SK-N-SH (cell line): ENCODE measurements around the gene FRAS1. TPM values are rescaled to one million over a fixed set of nuclear protein-coding genes. Genes with fewer than 3 reads are reported as not detected.

ENCODE experiments used
- CTCF ChIA-PET: fragments of 300-600, 350-600 bp; formaldehyde crosslinking; extraction: SDS; loops from one replicate; lab custom pipeline; 2021; lab: Yijun Ruan, JAX
- POLR2A ChIA-PET: fragments of 350-600 bp; sonication (Branson Sonifier 250); formaldehyde crosslinking; extraction: SDS; loops from one replicate; lab custom pipeline; 2020; ENCODE audit warnings: antibody characterized with exemption, inconsistent platforms; lab: Yijun Ruan, JAX
- DNase-seq: peaks from one replicate; pipeline ENCODE4 v3.0.0; 2012
- H2AFZ ChIP-seq: fragments of 200-600 bp; sonication (generic); 2 replicates; pipeline ENCODE4 v1.8.1; 2016; ENCODE audit warnings: antibody characterized with exemption, mild to moderate bottlenecking, low read depth
- H3F3A ChIP-seq: fragments of 200-600 bp; sonication (generic); replicated peaks from 2 replicates; pipeline ENCODE3; 2016; ENCODE audit warnings: antibody characterized with exemption, mild to moderate bottlenecking; ENCODE audit not compliant: insufficient read depth
- H3K27ac ChIP-seq, 2 experiments: fragments of 200-500 bp in 1 of 2; fragments of 200-600 bp in 1 of 2; sonication (Bioruptor generic) in 1 of 2; sonication (generic), shearing (Covaris generic) in 1 of 2; 2 replicates each; pipeline versions ENCODE4 v1.5.1 to v1.6.1; 2014 to 2016; ENCODE audit warnings: low read depth in 2 of 2, inconsistent platforms in 1 of 2, low read length in 1 of 2, mild to moderate bottlenecking in 1 of 2, mixed read lengths in 1 of 2
- H3K27me3 ChIP-seq: fragments of 200-600 bp; sonication (generic), shearing (Covaris generic); 2 replicates; pipeline ENCODE4 v1.6.1; 2016; ENCODE audit warnings: mixed run types; ENCODE audit not compliant: insufficient read depth
- H3K36me3 ChIP-seq, 2 experiments: fragments of 200-500 bp in 1 of 2; fragments of 200-600 bp in 1 of 2; sonication (Bioruptor generic) in 1 of 2; sonication (generic) in 1 of 2; replicated peaks in 1 of 2; 2 replicates each; pipeline versions ENCODE3 to v1.5.1; 2014 to 2016; ENCODE audit warnings: low read length in 1 of 2, mild to moderate bottlenecking in 1 of 2; ENCODE audit not compliant: insufficient read depth in 2 of 2, control insufficient read depth in 1 of 2
- H3K4me1 ChIP-seq, 2 experiments: fragments of 200-500 bp in 1 of 2; fragments of 200-600 bp in 1 of 2; sonication (Bioruptor generic) in 1 of 2; sonication (generic), shearing (Covaris generic) in 1 of 2; 2 replicates each; pipeline versions ENCODE4 v1.5.1 to v1.6.1; 2014 to 2016; ENCODE audit warnings: low read depth in 1 of 2, low read length in 1 of 2, mixed run types in 1 of 2; ENCODE audit not compliant: insufficient read depth in 2 of 2, control insufficient read depth in 1 of 2
- H3K4me2 ChIP-seq: fragments of 200-600 bp; sonication (generic), shearing (Covaris generic); 2 replicates; pipeline ENCODE4 v1.6.1; 2017; ENCODE audit warnings: mixed run types
- H3K4me3 ChIP-seq, 2 experiments: fragments of 200-500 bp in 1 of 2; fragments of 200-600 bp in 1 of 2; sonication (Bioruptor generic) in 1 of 2; sonication (generic), shearing (Covaris generic) in 1 of 2; 2 replicates each; pipeline versions ENCODE4 v1.5.1 to v1.8.1; 2014 to 2016; ENCODE audit warnings: low read depth in 2 of 2, inconsistent platforms in 1 of 2, low read length in 1 of 2, mild to moderate bottlenecking in 1 of 2, mixed read lengths in 1 of 2, moderate library complexity in 1 of 2
- H3K79me2 ChIP-seq: fragments of 200-600 bp; sonication (generic); 2 replicates; pipeline ENCODE4 v1.8.1; 2017; ENCODE audit warnings: mild to moderate bottlenecking; ENCODE audit not compliant: insufficient read depth
- H3K9ac ChIP-seq: fragments of 200-600 bp; sonication (generic); 2 replicates; pipeline ENCODE4 v1.6.1; 2017; ENCODE audit warnings: mixed run types
- H3K9me2 ChIP-seq: fragments of 200-600 bp; sonication (generic); 2 replicates; pipeline ENCODE4 v1.6.1; 2017; ENCODE audit warnings: mixed run types
- H3K9me3 ChIP-seq: fragments of 200-600 bp; sonication (generic); 2 replicates; pipeline ENCODE4 v1.6.1; 2017; ENCODE audit warnings: mixed run types, mild to moderate bottlenecking, moderate library complexity
- H4K20me1 ChIP-seq: fragments of 200-600 bp; sonication (generic); 2 replicates; pipeline ENCODE4 v1.6.1; 2017; ENCODE audit warnings: mild to moderate bottlenecking, mixed run types; ENCODE audit not compliant: insufficient read depth
- CHD2 ChIP-seq: fragments of 150-350 bp; IDR thresholded peaks from 2 replicates; pipeline ENCODE4 v1.6.1; 2018; ENCODE audit warnings: low read length; ENCODE audit not compliant: partially characterized antibody
- ELF1 ChIP-seq: IDR thresholded peaks from 2 replicates; pipeline ENCODE4 v1.4.0; 2012
- EP300 ChIP-seq, 2 experiments: IDR thresholded peaks; 2 replicates each; pipeline versions ENCODE4 v1.4.0 to v1.6.1; 2012; ENCODE audit warnings: borderline replicate concordance in 1 of 2, low read depth in 1 of 2, low read length in 1 of 2
- EZH2phosphoT487 ChIP-seq: fragments of 200-600 bp; sonication (generic); IDR thresholded peaks from 2 replicates; pipeline ENCODE4 v1.6.1; 2017; ENCODE audit warnings: low read depth, mixed run types, mild to moderate bottlenecking, antibody characterized with exemption, moderate library complexity, borderline replicate concordance
- FOXJ3 ChIP-seq: sonication (generic); formaldehyde crosslinking; IDR thresholded peaks from 2 replicates; pipeline ENCODE4 v1.5.1; 2020; ENCODE audit warnings: mild to moderate bottlenecking, missing genetic modification reagents
- GABPA ChIP-seq: IDR thresholded peaks from 2 replicates; pipeline ENCODE4 v1.4.0; 2012; ENCODE audit warnings: low read depth, mild to moderate bottlenecking
- GATA2 ChIP-seq: sonication (generic); formaldehyde crosslinking; IDR thresholded peaks from 2 replicates; pipeline ENCODE4 v1.5.0; 2020; ENCODE audit warnings: mild to moderate bottlenecking, missing genetic modification reagents
- JUND ChIP-seq: IDR thresholded peaks from 2 replicates; pipeline ENCODE4 v1.4.0; 2012
- MXI1 ChIP-seq: IDR thresholded peaks from 2 replicates; pipeline ENCODE4 v1.6.1; 2012; ENCODE audit warnings: mild to moderate bottlenecking, low read depth, low read length, improper control_type of control experiment
- PBX3 ChIP-seq: IDR thresholded peaks from 2 replicates; pipeline ENCODE4; 2012
- POLR2AphosphoS5 ChIP-seq: IDR thresholded peaks from 2 replicates; pipeline ENCODE4 v1.6.1; 2012; ENCODE audit warnings: low read depth, low read length
- RAD21 ChIP-seq: IDR thresholded peaks from 2 replicates; pipeline ENCODE4 v1.6.1; 2012; ENCODE audit warnings: mild to moderate bottlenecking, low read length
- SIN3A ChIP-seq: IDR thresholded peaks from 2 replicates; pipeline ENCODE4 v1.6.1; 2012; ENCODE audit warnings: low read depth, mild to moderate bottlenecking, low read length, moderate library complexity, borderline replicate concordance
- SMC3 ChIP-seq: IDR thresholded peaks from 2 replicates; pipeline ENCODE4 v1.6.1; 2012; ENCODE audit warnings: low read depth, low read length, improper control_type of control experiment
- TCF12 ChIP-seq: IDR thresholded peaks from 2 replicates; pipeline ENCODE4 v1.4.0; 2012
- YY1 ChIP-seq: IDR thresholded peaks from 2 replicates; pipeline ENCODE4 v1.4.0; 2012; ENCODE audit warnings: low read depth, mild to moderate bottlenecking
- ZBTB33 ChIP-seq: IDR thresholded peaks from 2 replicates; pipeline ENCODE4 v1.4.0; 2012; ENCODE audit warnings: low read depth, borderline replicate concordance
- polyA plus RNA-seq, 3 experiments: library from polyadenylated mRNA; depleted of rRNA; stranded (reverse); fragments of >200 nt; gene quantifications; 2 replicates each; pipeline ENCODE4 v1.2.3, GENCODE V29; 2012
- TF ChIP-seq, protein P1 (sequence below): IDR thresholded peaks from 2 replicates; pipeline ENCODE4 v1.6.1; 2012; ENCODE audit warnings: mild to moderate bottlenecking, low read depth, low read length, moderate library complexity
- TF ChIP-seq, protein P2 (sequence below): IDR thresholded peaks from 2 replicates; pipeline ENCODE4 v1.4.0; 2012; ENCODE audit warnings: low read depth, borderline replicate concordance
- TF ChIP-seq, protein P3 (sequence below): fragments of 150-350 bp; IDR thresholded peaks from 2 replicates; pipeline ENCODE4 v1.6.1; 2017; ENCODE audit warnings: antibody characterized with exemption, low read length, low read depth, borderline replicate concordance

The FRAS1 gene
- polyA plus RNA-seq, 1 of the 3 experiments (the other 2 are of a cell fraction): 8.3 TPM

DNA sequence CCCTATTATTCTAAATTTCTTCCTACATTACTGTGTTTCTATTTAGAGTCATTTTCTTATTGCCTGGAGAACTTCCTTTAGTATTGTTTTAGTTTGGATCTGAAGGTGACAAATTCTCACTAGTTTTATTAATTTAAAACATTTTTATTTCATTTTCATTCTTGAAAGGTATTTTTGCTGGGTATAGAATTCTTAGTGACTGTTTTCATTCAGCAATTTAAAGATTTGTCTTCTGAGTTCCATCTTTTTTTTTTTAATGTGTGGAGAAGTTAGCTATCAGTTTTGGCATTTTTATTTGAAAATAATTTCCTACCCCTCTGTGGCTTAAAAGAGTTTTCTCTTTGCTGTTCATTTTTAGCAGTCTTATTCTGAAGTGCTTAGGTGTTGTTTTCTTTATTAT lies 169.2 kb downstream of the FRAS1 start:
- peaks cover 0 to 2% of the 10 kb centered on the region in 2 experiments; a peak in 1 of 4 replicates for H3K4me1 ChIP-seq
- CTCF ChIA-PET: no interaction called here
- no peak for TF ChIP-seq CHD2
- no peak for TF ChIP-seq RAD21
- no peak for TF ChIP-seq GABPA
- no peak for TF ChIP-seq EP300 (IDR thresholded peaks at IDR 0.05; ENCODE audit: borderline replicate concordance in 1 of 2, low read depth in 1 of 2, low read length in 1 of 2)
- no peak for TF ChIP-seq SIN3A
- TF ChIP-seq, protein P1, sequence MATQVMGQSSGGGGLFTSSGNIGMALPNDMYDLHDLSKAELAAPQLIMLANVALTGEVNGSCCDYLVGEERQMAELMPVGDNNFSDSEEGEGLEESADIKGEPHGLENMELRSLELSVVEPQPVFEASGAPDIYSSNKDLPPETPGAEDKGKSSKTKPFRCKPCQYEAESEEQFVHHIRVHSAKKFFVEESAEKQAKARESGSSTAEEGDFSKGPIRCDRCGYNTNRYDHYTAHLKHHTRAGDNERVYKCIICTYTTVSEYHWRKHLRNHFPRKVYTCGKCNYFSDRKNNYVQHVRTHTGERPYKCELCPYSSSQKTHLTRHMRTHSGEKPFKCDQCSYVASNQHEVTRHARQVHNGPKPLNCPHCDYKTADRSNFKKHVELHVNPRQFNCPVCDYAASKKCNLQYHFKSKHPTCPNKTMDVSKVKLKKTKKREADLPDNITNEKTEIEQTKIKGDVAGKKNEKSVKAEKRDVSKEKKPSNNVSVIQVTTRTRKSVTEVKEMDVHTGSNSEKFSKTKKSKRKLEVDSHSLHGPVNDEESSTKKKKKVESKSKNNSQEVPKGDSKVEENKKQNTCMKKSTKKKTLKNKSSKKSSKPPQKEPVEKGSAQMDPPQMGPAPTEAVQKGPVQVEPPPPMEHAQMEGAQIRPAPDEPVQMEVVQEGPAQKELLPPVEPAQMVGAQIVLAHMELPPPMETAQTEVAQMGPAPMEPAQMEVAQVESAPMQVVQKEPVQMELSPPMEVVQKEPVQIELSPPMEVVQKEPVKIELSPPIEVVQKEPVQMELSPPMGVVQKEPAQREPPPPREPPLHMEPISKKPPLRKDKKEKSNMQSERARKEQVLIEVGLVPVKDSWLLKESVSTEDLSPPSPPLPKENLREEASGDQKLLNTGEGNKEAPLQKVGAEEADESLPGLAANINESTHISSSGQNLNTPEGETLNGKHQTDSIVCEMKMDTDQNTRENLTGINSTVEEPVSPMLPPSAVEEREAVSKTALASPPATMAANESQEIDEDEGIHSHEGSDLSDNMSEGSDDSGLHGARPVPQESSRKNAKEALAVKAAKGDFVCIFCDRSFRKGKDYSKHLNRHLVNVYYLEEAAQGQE: no peak
- TF ChIP-seq TCF12: no peak
- no peak for TF ChIP-seq GATA2 (CRISPR knock-in tag)
- TF ChIP-seq, protein P2, sequence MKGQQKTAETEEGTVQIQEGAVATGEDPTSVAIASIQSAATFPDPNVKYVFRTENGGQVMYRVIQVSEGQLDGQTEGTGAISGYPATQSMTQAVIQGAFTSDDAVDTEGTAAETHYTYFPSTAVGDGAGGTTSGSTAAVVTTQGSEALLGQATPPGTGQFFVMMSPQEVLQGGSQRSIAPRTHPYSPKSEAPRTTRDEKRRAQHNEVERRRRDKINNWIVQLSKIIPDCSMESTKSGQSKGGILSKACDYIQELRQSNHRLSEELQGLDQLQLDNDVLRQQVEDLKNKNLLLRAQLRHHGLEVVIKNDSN: no peak
- no peak for TF ChIP-seq EZH2phosphoT487
- no peak for TF ChIP-seq PBX3
- TF ChIP-seq ELF1: no peak
- TF ChIP-seq FOXJ3 (CRISPR knock-in tag): no peak
- TF ChIP-seq ZBTB33: no peak
- TF ChIP-seq JUND: no peak
- no peak for TF ChIP-seq YY1
- TF ChIP-seq, protein P3, sequence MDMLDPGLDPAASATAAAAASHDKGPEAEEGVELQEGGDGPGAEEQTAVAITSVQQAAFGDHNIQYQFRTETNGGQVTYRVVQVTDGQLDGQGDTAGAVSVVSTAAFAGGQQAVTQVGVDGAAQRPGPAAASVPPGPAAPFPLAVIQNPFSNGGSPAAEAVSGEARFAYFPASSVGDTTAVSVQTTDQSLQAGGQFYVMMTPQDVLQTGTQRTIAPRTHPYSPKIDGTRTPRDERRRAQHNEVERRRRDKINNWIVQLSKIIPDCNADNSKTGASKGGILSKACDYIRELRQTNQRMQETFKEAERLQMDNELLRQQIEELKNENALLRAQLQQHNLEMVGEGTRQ: no peak
- TF ChIP-seq SMC3: no peak
- no peak for TF ChIP-seq POLR2AphosphoS5
- TF ChIP-seq MXI1: no peak
- TF ChIP-seq, all 33 proteins: peak for 0
- H3K9me2 ChIP-seq: no peaks in the 10 kb centered on the region
- POLR2A ChIA-PET: no interaction called here
- no peaks in the 10 kb centered on the region for H3F3A ChIP-seq
- no peak overlapping the region for H3K4me3 ChIP-seq
- H4K20me1 ChIP-seq: no peaks in the 10 kb centered on the region
- H3K27me3 ChIP-seq: no peaks in the 10 kb centered on the region
- no peak overlapping the region for H3K27ac ChIP-seq
- H3K79me2 ChIP-seq: no peaks in the 10 kb centered on the region
- peaks cover 11% of the 10 kb centered on the region for H3K9me3 ChIP-seq
- no peak overlapping the region for H3K9ac ChIP-seq
- peaks cover 0 to 4% of the 10 kb centered on the region in 2 experiments for H3K36me3 ChIP-seq
- H2AFZ ChIP-seq: no peak overlapping the region
- no peak overlapping the region for H3K4me2 ChIP-seq
- DNase-seq: no peak
